Keratinocyte (primary cell): ENCODE results near the gene ADAMTS15. TPM values are rescaled to one million over a fixed set of nuclear protein-coding genes. Genes with fewer than 3 reads are reported as not detected.

ENCODE experiments used
- DNase-seq: peaks from one replicate; pipeline ENCODE4 v3.0.0-alpha.2; 2011; ENCODE audit warnings: low read depth, missing footprints, low spot score
- FAIRE-seq: peaks from 2 replicates; lab custom pipeline; 2011; peaks lifted over from hg19 to GRCh38; lab: Jason Lieb, UNC
- H2AFZ ChIP-seq: 2 replicates; pipeline ENCODE4 v1.6.0; 2012; ENCODE audit warnings: low read length, control low read depth, inconsistent platforms; ENCODE audit not compliant: control insufficient read depth
- H3K27ac ChIP-seq: 2 replicates; pipeline ENCODE4 v1.5.1; 2011; ENCODE audit warnings: low read length; ENCODE audit not compliant: control insufficient read depth, insufficient read depth
- H3K27me3 ChIP-seq: 3 replicates; pipeline ENCODE4 v1.6.0; 2011; ENCODE audit warnings: low read length; ENCODE audit not compliant: control insufficient read depth, insufficient read depth; ENCODE audit errors: extremely low read depth
- H3K36me3 ChIP-seq, 2 experiments: 2 replicates in 1 of 2; 3 replicates in 1 of 2; pipeline ENCODE4 v1.5.1; 2011; ENCODE audit warnings: low read length in 2 of 2, mild to moderate bottlenecking in 1 of 2; ENCODE audit not compliant: control insufficient read depth in 2 of 2, insufficient read depth in 2 of 2; ENCODE audit errors: extremely low read depth in 1 of 2
- H3K4me1 ChIP-seq: 3 replicates; pipeline ENCODE4 v1.5.1; 2011; ENCODE audit warnings: low read length; ENCODE audit not compliant: control insufficient read depth, insufficient read depth; ENCODE audit errors: extremely low read depth
- H3K4me2 ChIP-seq: 3 replicates; pipeline ENCODE4 v1.6.0; 2011; ENCODE audit warnings: low read depth, low read length; ENCODE audit not compliant: control insufficient read depth, insufficient read depth; ENCODE audit errors: extremely low read depth
- H3K4me3 ChIP-seq, 3 experiments: fragments of 200-600 bp in 1 of 3; sonication (generic) in 1 of 3; 2 replicates in 2 of 3; 3 replicates in 1 of 3; pipeline ENCODE4 v1.5.1; 2011 to 2016; ENCODE audit warnings: low read length in 3 of 3, mild to moderate bottlenecking in 3 of 3, control low read depth in 2 of 3, inconsistent platforms in 1 of 3, low read depth in 1 of 3, mixed read lengths in 1 of 3, mixed run types in 1 of 3, moderate library complexity in 1 of 3; ENCODE audit not compliant: control insufficient read depth in 2 of 3, insufficient read depth in 2 of 3; ENCODE audit errors: extremely low read depth in 1 of 3
- H3K79me2 ChIP-seq: 2 replicates; pipeline ENCODE4 v1.6.0; 2012; ENCODE audit warnings: low read length; ENCODE audit not compliant: control insufficient read depth, insufficient read depth
- H3K9ac ChIP-seq: 3 replicates; pipeline ENCODE4 v1.6.0; 2011; ENCODE audit warnings: low read length; ENCODE audit not compliant: control insufficient read depth, insufficient read depth; ENCODE audit errors: extremely low read depth
- H3K9me1 ChIP-seq: 3 replicates; pipeline ENCODE4 v1.6.0; 2011; ENCODE audit warnings: low read length; ENCODE audit not compliant: control insufficient read depth, insufficient read depth; ENCODE audit errors: extremely low read depth
- H3K9me3 ChIP-seq: 2 replicates; pipeline ENCODE4 v1.5.1; 2012; ENCODE audit warnings: low read depth, low read length; ENCODE audit not compliant: control insufficient read depth
- H4K20me1 ChIP-seq: 3 replicates; pipeline ENCODE4 v1.6.0; 2011; ENCODE audit warnings: low read length; ENCODE audit not compliant: control insufficient read depth, insufficient read depth; ENCODE audit errors: extremely low read depth
- EZH2 ChIP-seq: IDR thresholded peaks from one replicate; pipeline ENCODE4 v1.6.1; 2012; ENCODE audit warnings: inconsistent platforms, mild to moderate bottlenecking, low read length, moderate library complexity
- dilution Hi-C: fragments of 300-500 bp; cut with MboI; formaldehyde crosslinking; loops from one replicate; pipeline ENCODE4 v1.7.0; 2020; ENCODE audit warnings: low sequenced_read_pairs; ENCODE audit not compliant: extremely low pct_ligation_motif_present
- polyA plus RNA-seq, 5 experiments: library from polyadenylated mRNA; depleted of rRNA in 3 of 5; stranded (reverse) in 3 of 5; stranded (forward) in 1 of 5; unstranded in 1 of 5; fragments of >200 nt; gene quantifications; 1 replicate in 1 of 5; 2 replicates in 3 of 5; 3 replicates in 1 of 5; pipeline versions ENCODE4 v1.2.1 to v1.2.3, GENCODE V29; 2011 to 2012; ENCODE audit warnings: missing spikeins in 2 of 5, low read depth in 1 of 5, low replicate concordance in 1 of 5
- TF ChIP-seq, protein P1 (sequence below), 3 experiments: IDR thresholded peaks in 1 of 3; conservative IDR thresholded peaks in 1 of 3; optimal IDR thresholded peaks in 1 of 3; 2 replicates in 2 of 3; 3 replicates in 1 of 3; pipeline versions ENCODE3 to v1.5.1; 2011; ENCODE audit warnings: low read length in 3 of 3, mild to moderate bottlenecking in 3 of 3, moderate library complexity in 2 of 3, control low read depth in 1 of 3, inconsistent platforms in 1 of 3; ENCODE audit not compliant: insufficient read depth in 2 of 3; ENCODE audit errors: extremely low read depth in 1 of 3

The ADAMTS15 gene
- polyA plus RNA-seq, 1 donor (not counting 4 experiments of a cell fraction or from before 2014, with no cell fraction given), result 0.30 TPM

GRCh38 chr11:130457623-130458409 is 9.4 kb downstream of the ADAMTS15 start:
- DNase-seq (no peak), FAIRE-seq (peak; percentile 41)
- TF ChIP-seq, protein P1, sequence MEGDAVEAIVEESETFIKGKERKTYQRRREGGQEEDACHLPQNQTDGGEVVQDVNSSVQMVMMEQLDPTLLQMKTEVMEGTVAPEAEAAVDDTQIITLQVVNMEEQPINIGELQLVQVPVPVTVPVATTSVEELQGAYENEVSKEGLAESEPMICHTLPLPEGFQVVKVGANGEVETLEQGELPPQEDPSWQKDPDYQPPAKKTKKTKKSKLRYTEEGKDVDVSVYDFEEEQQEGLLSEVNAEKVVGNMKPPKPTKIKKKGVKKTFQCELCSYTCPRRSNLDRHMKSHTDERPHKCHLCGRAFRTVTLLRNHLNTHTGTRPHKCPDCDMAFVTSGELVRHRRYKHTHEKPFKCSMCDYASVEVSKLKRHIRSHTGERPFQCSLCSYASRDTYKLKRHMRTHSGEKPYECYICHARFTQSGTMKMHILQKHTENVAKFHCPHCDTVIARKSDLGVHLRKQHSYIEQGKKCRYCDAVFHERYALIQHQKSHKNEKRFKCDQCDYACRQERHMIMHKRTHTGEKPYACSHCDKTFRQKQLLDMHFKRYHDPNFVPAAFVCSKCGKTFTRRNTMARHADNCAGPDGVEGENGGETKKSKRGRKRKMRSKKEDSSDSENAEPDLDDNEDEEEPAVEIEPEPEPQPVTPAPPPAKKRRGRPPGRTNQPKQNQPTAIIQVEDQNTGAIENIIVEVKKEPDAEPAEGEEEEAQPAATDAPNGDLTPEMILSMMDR (optimal IDR thresholded peaks at IDR 0.05 in 1 of 3, IDR thresholded peaks at IDR 0.05 in 1 of 3, conservative IDR thresholded peaks at IDR 0.05 in 1 of 3; ENCODE audit: extremely low read depth in 1 of 3, insufficient read depth in 2 of 3, low read length in 3 of 3), result peak in 1 of 3 experiments; percentile 10
- no peak for TF ChIP-seq EZH2
- H4K20me1 ChIP-seq, result no peaks in the 10 kb centered on the region
- H3K79me2 ChIP-seq, result no peaks in the 10 kb centered on the region
- H3K9me1 ChIP-seq, result no peaks in the 10 kb centered on the region
- H3K27me3 ChIP-seq, result no peaks in the 10 kb centered on the region
- H3K4me2 ChIP-seq, result peak overlapping the region; percentile 48
- H3K4me1 ChIP-seq, result peaks cover 13% of the 10 kb centered on the region
- no peak overlapping the region for H3K4me3 ChIP-seq
- no peak overlapping the region for H3K9ac ChIP-seq
- dilution Hi-C loops, result no loop called here
- H3K27ac ChIP-seq, result no peak overlapping the region
- H3K9me3 ChIP-seq, result no peaks in the 10 kb centered on the region
- no peaks in the 10 kb centered on the region for H3K36me3 ChIP-seq
- peak overlapping the region; percentile 58 for H2AFZ ChIP-seq

- FAIRE-seq (no peak), DNase-seq (no peak)
- Histone ChIP-seq H3K4me1 (peaks cover 13% of the 10 kb centered on the region), H3K9me3 (no peaks in the 10 kb centered on the region), H3K27ac (no peak overlapping the region), H3K4me2 (no peak overlapping the region), H3K4me3 (no peak overlapping the region), H3K9ac (no peak overlapping the region), H3K36me3 (no peaks in the 10 kb centered on the region), H3K79me2 (no peaks in the 10 kb centered on the region), H4K20me1 (no peaks in the 10 kb centered on the region), H2AFZ (no peak overlapping the region), H3K27me3 (no peaks in the 10 kb centered on the region), H3K9me1 (no peaks in the 10 kb centered on the region)
- no peak for TF ChIP-seq EZH2
- TF ChIP-seq, protein P1 (optimal IDR thresholded peaks at IDR 0.05 in 1 of 3, IDR thresholded peaks at IDR 0.05 in 1 of 3, conservative IDR thresholded peaks at IDR 0.05 in 1 of 3; ENCODE audit: extremely low read depth in 1 of 3, insufficient read depth in 2 of 3, low read length in 3 of 3), result no peak
- dilution Hi-C loops, result no loop called here
Measured at GRCh38 chr11:130458410-130458729, 9.9 kb downstream of the ADAMTS15 start.
